Gastroesophageal sphincter (tissue), 3 donors: Measurements from ENCODE around the gene SLC25A48.

ENCODE experiments used
- CTCF ChIP-seq, 4 experiments: fragments of 200-600 bp in 2 of 4; fragments of 450-650 bp in 2 of 4; sonication (generic) in 1 of 4; IDR thresholded peaks; one replicate each; pipeline ENCODE4 v1.5.1; 2017 to 2019; ENCODE audit warnings: antibody characterized with exemption in 4 of 4, mild to moderate bottlenecking in 2 of 4, moderate library complexity in 2 of 4
- EP300 ChIP-seq: sonication (generic); formaldehyde crosslinking; IDR thresholded peaks from one replicate; pipeline ENCODE4 v1.6.1; 2017; ENCODE audit warnings: antibody characterized with exemption, mild to moderate bottlenecking
- POLR2A ChIP-seq, 2 donors: fragments of 450-650 bp; IDR thresholded peaks; one replicate each; pipeline ENCODE4 v1.6.1; 2017; ENCODE audit warnings: antibody characterized with exemption in 2 of 2, mild to moderate bottlenecking in 2 of 2, moderate library complexity in 1 of 2

DNA sequence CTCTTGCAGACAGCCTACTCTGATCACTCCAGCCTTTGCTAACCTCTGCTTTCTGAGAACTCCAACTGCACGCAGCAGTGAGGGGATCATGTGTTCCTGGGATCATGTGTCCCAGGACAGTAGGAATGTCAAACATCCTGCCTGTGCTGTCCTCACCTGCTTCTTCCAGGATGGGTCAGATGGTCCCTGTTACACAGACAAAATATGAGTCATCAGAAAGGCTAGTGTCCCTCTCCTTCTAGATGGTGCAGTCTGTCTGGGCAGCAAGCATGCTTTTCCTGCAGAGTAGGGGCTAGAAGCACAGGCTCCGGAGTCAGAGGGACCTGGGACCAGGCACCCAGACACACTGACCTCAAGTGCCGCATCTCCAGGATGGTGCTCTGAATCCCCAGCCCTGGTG, 20.1 kb upstream of the SLC25A48 start:
- TF ChIP-seq CTCF (IDR thresholded peaks at IDR 0.05): no peak
- no peak for TF ChIP-seq POLR2A (IDR thresholded peaks at IDR 0.05)
- TF ChIP-seq EP300: no peak
